Effector memory CD4-positive, alpha-beta T cell (primary cell): Measurements from ENCODE around the gene SECISBP2L.

Experiments used
- DNase-seq, 3 donors: peaks; one replicate each; pipeline ENCODE4 v3.0.0-alpha.2; 2020
- H3K27ac ChIP-seq: 2 replicates; pipeline ENCODE4 v1.7.0; 2013; ENCODE audit warnings: mild to moderate bottlenecking, low read length, moderate library complexity; ENCODE audit not compliant: insufficient read depth, poor library complexity, severe bottlenecking
- H3K27me3 ChIP-seq: replicated peaks from 2 replicates; pipeline ENCODE4 v1.7.0; 2013; ENCODE audit warnings: mild to moderate bottlenecking, low read length; ENCODE audit not compliant: insufficient read depth, control insufficient read depth, poor library complexity, severe bottlenecking
- H3K36me3 ChIP-seq: 2 replicates; pipeline ENCODE4 v1.7.0; 2013; ENCODE audit warnings: mild to moderate bottlenecking, low read length, moderate library complexity; ENCODE audit not compliant: control insufficient read depth, insufficient read depth
- H3K4me1 ChIP-seq: 2 replicates; pipeline ENCODE4 v1.7.0; 2013; ENCODE audit warnings: low read length, mild to moderate bottlenecking; ENCODE audit not compliant: control insufficient read depth, insufficient read depth, poor library complexity, severe bottlenecking
- H3K4me3 ChIP-seq: 2 replicates; pipeline ENCODE4 v1.7.0; 2013; ENCODE audit warnings: low read length, low read depth, mild to moderate bottlenecking; ENCODE audit not compliant: insufficient read depth, poor library complexity, severe bottlenecking
- H3K9me3 ChIP-seq: 2 replicates; pipeline ENCODE4 v1.7.0; 2013; ENCODE audit warnings: mild to moderate bottlenecking, low read length, moderate library complexity; ENCODE audit not compliant: control insufficient read depth
- total RNA-seq, 3 donors: gene quantifications; one replicate each; lab custom pipeline; 2026; lab: John Stamatoyannopoulos, UW

The SECISBP2L gene, protein sequence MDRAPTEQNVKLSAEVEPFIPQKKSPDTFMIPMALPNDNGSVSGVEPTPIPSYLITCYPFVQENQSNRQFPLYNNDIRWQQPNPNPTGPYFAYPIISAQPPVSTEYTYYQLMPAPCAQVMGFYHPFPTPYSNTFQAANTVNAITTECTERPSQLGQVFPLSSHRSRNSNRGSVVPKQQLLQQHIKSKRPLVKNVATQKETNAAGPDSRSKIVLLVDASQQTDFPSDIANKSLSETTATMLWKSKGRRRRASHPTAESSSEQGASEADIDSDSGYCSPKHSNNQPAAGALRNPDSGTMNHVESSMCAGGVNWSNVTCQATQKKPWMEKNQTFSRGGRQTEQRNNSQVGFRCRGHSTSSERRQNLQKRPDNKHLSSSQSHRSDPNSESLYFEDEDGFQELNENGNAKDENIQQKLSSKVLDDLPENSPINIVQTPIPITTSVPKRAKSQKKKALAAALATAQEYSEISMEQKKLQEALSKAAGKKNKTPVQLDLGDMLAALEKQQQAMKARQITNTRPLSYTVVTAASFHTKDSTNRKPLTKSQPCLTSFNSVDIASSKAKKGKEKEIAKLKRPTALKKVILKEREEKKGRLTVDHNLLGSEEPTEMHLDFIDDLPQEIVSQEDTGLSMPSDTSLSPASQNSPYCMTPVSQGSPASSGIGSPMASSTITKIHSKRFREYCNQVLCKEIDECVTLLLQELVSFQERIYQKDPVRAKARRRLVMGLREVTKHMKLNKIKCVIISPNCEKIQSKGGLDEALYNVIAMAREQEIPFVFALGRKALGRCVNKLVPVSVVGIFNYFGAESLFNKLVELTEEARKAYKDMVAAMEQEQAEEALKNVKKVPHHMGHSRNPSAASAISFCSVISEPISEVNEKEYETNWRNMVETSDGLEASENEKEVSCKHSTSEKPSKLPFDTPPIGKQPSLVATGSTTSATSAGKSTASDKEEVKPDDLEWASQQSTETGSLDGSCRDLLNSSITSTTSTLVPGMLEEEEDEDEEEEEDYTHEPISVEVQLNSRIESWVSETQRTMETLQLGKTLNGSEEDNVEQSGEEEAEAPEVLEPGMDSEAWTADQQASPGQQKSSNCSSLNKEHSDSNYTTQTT
- total RNA-seq, result 64.5 to 100 (median 76.2) reads per million in 3 donors

DNA sequence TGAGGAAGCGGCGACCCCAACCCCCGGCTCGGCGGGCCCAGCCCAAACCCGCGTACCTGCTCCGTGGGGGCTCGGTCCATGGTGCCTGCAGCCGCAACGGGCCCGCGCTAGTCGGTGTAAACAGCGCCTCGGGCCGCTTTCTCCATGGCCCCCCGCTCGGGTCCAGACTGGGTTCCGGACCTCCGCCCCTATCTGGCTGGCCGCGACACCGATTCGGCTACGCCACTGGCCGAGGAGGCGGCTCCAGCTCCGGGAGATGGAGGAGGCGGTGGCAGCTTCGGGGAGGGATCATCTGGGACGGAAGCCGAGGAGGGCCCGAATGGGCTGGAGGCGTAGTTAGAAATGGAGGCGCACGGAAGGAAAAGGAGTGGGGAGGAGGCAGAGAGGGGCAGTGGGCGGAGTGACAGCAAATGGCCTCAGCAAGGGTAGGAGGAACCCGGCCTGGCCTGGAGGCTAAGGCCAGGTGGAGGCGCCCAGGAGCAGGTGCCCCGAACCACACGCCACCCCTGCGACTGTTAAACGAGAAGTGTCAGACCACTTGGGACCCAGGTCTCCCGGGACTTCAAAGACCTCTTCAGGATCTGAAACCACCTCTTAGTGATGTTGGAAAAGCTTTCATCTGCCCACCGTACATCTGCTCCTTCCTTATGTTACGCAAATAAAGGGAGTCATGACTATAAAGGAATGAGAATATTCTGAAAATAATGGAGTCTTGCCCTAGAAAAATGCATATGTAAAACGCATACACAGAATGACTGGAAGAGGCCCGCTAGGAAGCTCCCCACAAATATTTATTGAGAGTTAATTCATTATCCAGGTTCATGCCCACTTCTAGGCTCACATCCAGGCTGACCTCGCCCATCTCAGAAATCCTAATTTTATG lies at the start of gene SECISBP2L:
SECISBP2L (minus strand) TSS at position 227 of the 883 bp plus-strand sequence; CDS start at position 80, 147 bp downstream.
- peaks cover 3% of the 10 kb centered on the region for H3K4me1 ChIP-seq
- no peaks in the 10 kb centered on the region for H3K27me3 ChIP-seq
- no peaks in the 10 kb centered on the region for H3K9me3 ChIP-seq
- H3K36me3 ChIP-seq, result no peaks in the 10 kb centered on the region
- DNase-seq, result peak; percentile 80 to 86 (median 84)
- peak within 1 kb of the TSS; percentile 94 for H3K4me3 ChIP-seq
- peak within 1 kb of the TSS; percentile 64 for H3K27ac ChIP-seq

DNA sequence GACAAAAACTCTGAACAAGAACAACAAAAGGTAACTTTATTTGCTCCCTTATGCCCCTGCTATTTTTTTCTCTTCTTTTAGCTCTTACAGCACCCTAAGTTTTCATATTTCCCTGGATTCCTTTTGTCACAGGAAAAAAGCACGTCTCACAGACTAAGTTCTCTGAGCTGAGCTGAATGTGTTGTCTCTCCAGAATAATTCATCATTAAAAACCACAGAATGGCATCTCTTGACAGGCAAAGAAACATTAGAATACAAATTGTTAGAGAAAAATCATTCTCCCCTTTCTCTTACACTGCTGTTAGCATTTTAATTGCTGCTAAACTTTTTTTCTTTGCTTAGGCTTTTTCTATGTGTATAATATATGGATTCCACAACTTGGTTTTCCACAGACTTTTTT lies 48.7 kb upstream of the SECISBP2L start:
- no peak for DNase-seq
- Histone ChIP-seq H3K27me3 (no peaks in the 10 kb centered on the region), H3K4me3 (no peak overlapping the region), H3K36me3 (no peaks in the 10 kb centered on the region), H3K4me1 (no peaks in the 10 kb centered on the region), H3K27ac (no peak overlapping the region), H3K9me3 (no peaks in the 10 kb centered on the region)

GRCh38 chr15:49093252-49094105 lies 47.2 kb upstream of the SECISBP2L start:
- no peaks in the 10 kb centered on the region for H3K4me1 ChIP-seq
- H3K27me3 ChIP-seq, result no peaks in the 10 kb centered on the region
- no peaks in the 10 kb centered on the region for H3K36me3 ChIP-seq
- H3K4me3 ChIP-seq, result no peak overlapping the region
- H3K27ac ChIP-seq, result no peak overlapping the region
- no peak for DNase-seq
- H3K9me3 ChIP-seq, result no peaks in the 10 kb centered on the region

- H3K36me3 ChIP-seq, result no peaks in the 10 kb centered on the region
- H3K4me3 ChIP-seq, result no peak overlapping the region
- DNase-seq, result no peak
- H3K9me3 ChIP-seq, result no peaks in the 10 kb centered on the region
- no peak overlapping the region for H3K27ac ChIP-seq
- no peaks in the 10 kb centered on the region for H3K4me1 ChIP-seq
- H3K27me3 ChIP-seq, result no peaks in the 10 kb centered on the region
Measured at GRCh38 chr15:49088996-49089395, 42.8 kb upstream of the SECISBP2L start.

DNA sequence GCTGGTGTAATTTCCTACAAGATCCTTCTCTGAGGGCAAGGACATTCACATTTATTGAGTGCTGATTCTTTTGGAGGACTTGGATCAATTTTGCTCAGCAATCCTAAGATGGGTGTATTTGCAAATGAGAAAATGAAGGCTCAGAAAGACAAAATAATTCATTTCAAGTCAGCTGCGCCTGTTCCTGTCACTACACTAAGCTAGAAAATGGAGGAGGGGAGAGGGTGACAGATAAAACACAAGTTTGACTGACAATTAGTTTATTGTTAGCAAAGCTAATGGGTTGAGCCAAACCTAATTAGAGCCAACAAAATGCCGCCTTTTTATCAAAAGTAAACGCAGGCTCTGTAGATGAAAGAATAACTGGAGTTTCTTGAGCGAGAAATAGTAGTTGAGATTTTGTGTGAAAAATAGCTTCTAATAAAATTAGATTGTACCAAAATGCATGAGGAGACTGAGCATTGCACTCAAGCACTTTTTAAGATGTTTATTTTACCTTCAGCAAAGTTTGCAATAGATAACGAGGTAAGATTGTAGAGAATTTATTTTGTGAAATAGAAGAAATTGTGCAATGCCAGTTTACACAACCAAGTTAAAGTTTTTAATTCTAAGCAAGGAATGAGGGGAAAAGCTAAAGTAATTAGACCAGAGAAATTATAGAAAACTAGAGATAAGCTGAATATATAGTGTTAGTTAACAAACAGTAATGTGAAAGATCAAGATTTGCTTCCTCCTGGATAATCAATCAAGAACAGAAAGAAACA lies 39.6 kb upstream of the SECISBP2L start:
- Histone ChIP-seq H3K4me3 (no peak overlapping the region), H3K27me3 (no peaks in the 10 kb centered on the region), H3K4me1 (no peaks in the 10 kb centered on the region), H3K9me3 (no peaks in the 10 kb centered on the region), H3K27ac (no peak overlapping the region), H3K36me3 (no peaks in the 10 kb centered on the region)
- DNase-seq, result no peak

DNA sequence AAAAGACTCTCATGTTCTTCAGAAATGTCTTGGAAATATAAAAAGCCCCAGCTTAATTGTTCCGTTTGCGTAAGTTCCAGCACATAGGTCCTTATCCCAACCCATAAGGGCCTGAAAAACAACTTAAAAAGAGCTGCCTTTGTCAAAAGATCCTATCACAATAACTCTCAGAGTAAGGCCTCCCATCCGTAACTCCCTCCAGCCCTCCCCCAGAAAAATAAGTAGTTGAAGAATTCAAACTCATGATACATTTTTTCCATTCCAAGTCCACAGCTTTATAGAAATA lies 38.0 kb upstream of the SECISBP2L start:
- H3K27me3 ChIP-seq, result no peaks in the 10 kb centered on the region
- DNase-seq, result no peak

DNA sequence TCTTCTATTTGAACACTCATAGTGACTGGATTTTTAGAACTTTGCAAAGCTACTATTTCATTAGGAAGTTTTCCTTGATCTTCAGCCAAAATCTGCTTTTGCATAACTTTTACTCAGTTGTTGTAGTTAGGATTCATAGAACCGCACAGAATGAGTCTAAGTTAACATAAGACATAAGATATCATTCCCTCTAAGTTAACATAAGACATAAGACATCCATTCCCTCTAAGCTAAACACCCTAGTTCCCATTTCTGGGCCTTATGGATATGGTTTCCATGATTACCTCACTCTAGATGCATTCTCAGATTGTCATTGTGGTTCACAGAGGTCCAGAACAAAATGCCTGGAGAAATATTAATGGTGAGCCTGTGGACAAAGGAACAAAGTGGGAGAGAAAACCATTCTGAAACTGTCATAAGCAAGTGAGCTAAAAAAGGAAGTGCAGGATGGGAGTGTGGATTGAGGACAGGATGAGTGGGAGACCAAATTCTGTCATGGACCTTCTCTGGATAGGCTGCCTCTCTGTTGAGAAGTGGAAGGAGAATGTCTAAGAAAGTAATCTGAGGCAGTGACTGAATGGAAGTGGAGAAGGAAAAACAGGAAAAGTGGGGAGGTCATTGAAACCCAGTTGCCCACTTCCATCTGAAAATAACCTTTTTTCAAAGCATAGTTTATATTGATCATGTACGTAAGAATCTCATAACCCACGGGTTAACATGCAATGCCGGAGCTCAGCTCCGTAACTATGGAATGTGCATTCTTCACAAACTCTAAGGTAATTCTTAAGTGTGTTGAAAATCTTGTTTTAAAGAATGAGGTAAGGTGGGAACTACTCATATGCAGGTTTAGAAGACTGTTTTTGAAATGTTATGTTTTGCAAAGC lies 37.4 kb upstream of the SECISBP2L start:
- no peaks in the 10 kb centered on the region for H3K9me3 ChIP-seq
- H3K27ac ChIP-seq, result no peak overlapping the region
- no peaks in the 10 kb centered on the region for H3K36me3 ChIP-seq
- no peaks in the 10 kb centered on the region for H3K4me1 ChIP-seq
- H3K27me3 ChIP-seq, result no peaks in the 10 kb centered on the region
- DNase-seq, result no peak
- no peak overlapping the region for H3K4me3 ChIP-seq

More for the DNA sequence above, 38.0 kb upstream of the SECISBP2L start:
- Histone ChIP-seq H3K4me3 (no peak overlapping the region), H3K27ac (no peak overlapping the region), H3K9me3 (no peaks in the 10 kb centered on the region), H3K4me1 (no peaks in the 10 kb centered on the region), H3K36me3 (no peaks in the 10 kb centered on the region)

DNA sequence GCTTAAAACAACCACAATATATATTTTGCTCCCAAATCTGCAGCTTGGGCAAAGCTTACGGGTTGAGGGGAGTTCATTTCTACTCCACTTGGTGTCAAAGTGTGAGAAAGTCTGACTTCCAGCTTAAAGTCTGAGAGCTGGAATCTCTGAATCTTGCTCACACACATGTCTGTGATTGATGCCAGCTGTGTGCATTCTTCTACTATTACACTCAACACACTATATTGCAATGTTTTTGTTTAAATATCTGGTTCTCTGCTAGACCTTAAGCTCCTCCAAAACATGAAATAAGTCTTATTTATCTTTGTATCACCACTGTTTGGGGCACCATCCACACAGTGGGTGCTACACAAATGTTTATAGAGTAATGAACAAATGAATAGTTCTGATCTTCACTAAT lies 36.7 kb upstream of the SECISBP2L start:
- H3K36me3 ChIP-seq, result no peaks in the 10 kb centered on the region
- no peak overlapping the region for H3K4me3 ChIP-seq
- H3K4me1 ChIP-seq, result no peaks in the 10 kb centered on the region
- no peaks in the 10 kb centered on the region for H3K9me3 ChIP-seq
- no peak for DNase-seq
- H3K27me3 ChIP-seq, result no peaks in the 10 kb centered on the region
- H3K27ac ChIP-seq, result no peak overlapping the region
